Measurements from ENCODE around the gene DENR.
A peak's percentile ranks its signal among the peaks of the same experiment; 100 is the strongest.
"Not testable (repeated sequence)": the region's sequence is repeated elsewhere in the genome, so short reads cannot be mapped to it uniquely, and the experiment has no call there.

Gene DENR, protein sequence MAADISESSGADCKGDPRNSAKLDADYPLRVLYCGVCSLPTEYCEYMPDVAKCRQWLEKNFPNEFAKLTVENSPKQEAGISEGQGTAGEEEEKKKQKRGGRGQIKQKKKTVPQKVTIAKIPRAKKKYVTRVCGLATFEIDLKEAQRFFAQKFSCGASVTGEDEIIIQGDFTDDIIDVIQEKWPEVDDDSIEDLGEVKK

DNA sequence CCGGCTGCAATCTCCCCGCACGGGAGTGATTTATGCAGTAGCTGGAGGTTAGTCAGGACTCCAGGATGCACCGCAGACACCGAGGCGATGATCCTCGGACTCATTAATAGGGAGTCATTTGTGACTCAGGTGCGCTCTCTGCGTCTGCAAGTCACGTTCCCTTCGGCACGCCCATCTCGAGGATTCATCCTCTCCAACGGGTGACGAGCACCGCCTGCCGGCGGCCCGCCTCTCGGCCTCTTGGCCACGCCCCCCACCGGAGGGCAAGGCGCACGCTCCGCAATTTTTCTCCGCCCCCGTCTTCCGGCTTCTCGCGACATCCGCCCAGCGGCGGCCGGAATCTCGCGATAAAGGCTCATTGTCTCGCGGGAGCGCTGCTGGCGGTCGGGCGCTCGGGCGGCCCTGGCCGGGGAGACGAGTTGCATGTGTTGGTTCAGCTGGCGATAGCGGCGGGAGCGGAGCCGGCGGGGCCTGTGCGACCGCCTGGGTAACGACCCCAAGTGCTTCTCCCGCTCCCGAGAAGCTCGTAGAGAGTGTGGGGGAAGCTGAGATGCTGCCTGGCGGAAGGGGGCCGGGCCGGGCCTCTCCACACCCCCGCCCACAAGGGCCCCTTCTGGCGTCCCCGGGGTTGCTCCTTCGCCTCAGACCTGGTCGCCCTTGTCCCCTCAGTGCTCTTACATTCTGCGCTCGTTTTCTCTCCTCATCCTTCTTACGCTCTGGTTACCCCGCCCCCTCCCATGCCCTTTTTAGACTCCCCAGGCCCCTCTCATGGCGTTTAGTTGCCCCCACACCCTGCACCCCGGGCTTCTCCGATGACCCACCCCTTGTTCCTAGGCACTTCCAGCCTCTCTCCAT lies at the start of gene DENR:
Gene DENR (plus strand): TSS at position 361 of the 855 bp plus-strand sequence. CDS start 878 bp downstream, outside the sequence.
- DNase-seq = peak; percentile 99

DNA sequence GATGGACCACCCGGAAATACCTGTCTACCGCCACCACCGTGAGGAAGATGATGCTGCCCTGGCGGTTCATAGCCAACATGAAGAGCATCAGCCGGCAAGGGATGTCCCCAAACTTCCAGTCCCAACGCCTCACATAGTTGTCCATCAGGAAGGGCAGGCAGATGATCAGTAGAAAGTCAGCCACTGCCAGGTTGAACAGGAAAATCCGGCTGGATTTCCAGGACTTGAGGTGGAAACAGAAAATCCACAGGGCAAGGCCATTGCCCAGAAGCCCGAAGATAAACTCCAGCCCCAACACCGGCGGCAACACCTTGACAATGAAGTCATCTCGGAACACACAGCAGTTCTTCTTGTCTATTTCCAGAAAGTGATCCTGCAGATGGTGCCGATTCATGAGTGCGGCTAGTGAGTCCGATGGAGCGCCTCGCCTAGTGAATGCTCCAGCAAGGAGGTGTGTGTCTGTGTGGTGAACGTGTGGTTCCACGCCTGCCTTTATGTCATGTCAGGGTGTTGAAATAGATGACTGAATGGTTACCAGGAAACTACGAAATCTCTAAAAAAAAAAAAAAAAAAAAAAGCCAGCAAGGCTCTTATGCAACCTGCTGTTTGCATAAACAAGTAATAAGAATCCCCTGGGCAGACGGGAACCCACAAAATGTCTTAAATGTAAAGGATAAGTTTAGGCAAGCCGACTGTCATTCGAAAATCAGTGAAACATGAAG lies 49.6 kb upstream of the DENR start, which contains the start of gene HCAR2:
Gene HCAR2 (minus strand): TSS at position 468 of the 722 bp plus-strand sequence. CDS start 74 bp downstream, at position 394.
- not testable (repeated sequence) for DNase-seq

DNA sequence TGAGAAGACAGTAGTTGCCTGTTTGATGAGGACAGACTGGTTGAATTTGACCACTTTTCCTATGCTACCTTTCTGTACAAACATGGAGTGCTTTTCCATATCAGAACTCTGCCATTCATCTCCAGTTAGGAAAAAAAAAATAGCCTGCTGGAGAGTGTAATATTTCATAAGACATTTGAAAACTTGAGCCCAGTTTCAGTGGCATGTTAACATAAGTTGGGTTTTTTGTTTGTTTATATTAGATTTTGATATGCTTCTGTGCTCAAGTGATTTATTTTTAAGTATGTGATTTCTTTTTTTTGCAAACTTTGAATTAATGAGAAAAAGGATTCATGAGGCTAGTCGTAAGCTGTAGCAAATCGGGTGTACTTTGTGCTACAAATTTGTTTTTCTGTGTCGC lies 48.8 kb upstream of the DENR start:
- not testable (repeated sequence) for DNase-seq

DNA sequence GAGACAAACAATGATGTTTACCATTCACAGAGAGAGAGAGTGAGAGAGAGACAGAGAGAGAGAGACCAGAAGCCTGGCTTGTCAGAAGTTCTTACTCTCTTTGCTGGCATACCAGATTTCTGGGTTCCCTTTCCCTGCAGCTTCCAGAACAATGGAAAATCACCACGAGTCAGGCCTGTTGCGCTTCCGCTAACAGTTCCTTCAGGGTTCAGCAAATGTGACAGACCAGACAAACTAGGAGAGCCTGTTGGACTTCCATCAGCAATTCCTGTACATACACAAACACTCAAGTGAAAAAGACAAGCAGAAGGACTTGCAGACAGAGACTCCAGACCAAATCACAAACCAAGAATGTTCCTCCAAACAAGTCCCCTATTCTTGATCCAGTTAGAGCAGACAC lies 43.3 kb upstream of the DENR start:
- not testable (repeated sequence) for DNase-seq

DNA sequence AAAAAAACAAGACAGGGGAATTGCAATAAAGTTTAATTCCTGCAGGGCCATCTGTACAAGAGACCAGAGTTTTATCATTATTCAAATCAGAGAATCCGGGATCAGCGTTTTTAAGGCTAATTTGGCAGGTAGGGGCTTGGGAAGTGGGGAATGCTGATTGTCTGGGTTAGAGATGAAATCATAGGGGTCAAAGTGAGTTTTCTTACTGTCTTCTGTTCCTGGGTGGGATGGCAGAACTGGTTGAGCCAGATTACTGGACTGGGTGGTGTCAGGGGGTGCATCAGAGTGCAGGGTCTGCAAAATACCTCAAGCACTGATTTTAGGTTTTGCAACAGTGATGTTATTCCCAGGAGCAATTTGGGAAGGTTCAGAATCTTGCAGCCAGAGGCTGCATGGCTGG lies 42.3 kb upstream of the DENR start:
- DNase-seq = not testable (repeated sequence)

DNA sequence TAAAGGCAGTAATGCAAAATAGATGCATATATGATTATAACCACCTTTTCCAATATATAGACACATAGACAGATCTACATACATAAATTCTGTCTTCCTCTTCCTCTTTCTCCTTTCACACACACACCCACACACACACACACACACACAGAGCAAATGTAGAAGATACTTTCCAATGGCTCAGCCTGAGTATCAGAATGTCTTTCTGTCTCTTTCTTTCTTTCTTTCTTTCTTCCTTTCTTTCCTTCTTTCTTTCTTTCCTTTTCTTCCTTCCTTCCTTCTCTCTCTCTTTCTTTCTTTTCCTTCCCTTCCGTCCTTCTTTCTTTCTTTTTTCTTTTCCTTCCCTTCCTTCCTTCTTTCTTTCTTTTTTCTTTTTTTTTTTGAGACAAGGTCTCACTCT lies 41.4 kb upstream of the DENR start:
- not testable (repeated sequence) for DNase-seq

DNA sequence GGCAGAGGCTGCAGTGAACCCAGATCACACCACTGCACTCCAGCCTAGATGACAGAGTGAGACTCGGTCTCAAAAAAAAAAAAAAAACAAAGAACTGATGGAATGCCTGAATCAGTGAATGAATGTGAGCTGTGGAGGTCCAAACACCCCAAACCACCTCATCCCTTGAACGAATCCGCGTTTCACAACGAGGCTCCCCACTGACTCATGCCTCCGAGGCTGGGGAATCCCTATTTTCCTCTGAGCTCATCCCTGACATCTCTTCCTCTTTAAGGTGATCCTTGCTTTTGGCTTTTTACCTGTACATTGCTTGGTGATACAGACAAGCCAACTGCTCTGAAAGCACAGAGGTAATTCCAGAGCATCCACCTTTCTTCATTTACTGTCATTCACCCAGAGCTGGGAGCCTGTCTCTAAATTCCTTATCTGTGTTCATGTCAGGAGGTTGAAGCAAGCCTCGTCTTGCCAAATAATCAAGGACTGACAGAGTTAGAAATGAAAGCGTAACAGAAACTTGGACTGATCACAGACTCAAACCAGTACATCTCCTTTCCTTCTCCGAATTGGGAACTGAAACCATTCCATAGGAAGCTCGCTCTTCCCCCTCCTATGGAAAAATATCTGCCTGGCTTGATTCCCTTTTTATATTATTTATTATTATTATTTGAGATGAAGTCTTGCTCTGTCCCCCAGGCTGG lies 39.0 kb upstream of the DENR start:
- DNase-seq = not testable (repeated sequence)

DNA sequence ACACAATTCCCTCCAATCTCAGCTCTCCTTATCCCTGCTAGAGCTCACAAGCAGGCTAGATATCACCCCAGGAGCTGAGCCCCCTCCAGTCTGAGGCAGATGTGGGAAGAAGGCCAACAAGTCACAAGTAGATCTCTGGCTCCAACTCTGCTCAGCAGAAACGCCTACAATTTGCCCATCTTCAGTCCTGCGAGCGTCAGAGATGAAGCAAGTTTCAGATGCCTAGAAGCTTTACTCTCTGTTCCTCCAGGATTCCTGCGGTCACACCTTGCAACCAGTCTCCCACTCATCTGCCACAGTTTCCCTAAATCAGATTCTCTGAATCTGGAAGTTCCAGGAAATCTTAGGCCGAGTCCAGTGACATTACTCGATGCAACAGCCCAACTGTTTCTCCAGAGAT lies 37.4 kb upstream of the DENR start:
- DNase-seq = not testable (repeated sequence)

DNA sequence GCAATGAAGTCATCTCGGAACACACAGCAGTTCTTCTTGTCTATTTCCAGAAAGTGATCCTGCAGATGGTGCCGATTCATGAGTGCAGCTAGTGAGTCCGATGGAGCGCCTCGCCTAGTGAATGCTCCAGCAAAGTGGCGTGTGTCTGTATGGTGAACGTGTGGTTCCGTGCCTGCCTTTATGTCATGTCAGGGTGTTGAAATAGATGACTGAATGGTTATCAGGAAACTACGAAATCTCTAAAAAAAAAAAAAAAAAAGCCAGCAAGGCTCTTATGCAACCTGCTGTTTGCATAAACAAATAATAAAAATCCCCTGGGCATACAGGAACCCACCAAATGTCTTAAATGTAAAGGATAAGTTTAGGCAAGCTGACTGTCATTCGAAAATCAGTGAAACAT lies 36.0 kb upstream of the DENR start, which contains the start of gene HCAR3:
Gene HCAR3 (minus strand): TSS at position 154 of the 400 bp plus-strand sequence. CDS start 74 bp downstream, at position 80.
- DNase-seq = not testable (repeated sequence)

DNA sequence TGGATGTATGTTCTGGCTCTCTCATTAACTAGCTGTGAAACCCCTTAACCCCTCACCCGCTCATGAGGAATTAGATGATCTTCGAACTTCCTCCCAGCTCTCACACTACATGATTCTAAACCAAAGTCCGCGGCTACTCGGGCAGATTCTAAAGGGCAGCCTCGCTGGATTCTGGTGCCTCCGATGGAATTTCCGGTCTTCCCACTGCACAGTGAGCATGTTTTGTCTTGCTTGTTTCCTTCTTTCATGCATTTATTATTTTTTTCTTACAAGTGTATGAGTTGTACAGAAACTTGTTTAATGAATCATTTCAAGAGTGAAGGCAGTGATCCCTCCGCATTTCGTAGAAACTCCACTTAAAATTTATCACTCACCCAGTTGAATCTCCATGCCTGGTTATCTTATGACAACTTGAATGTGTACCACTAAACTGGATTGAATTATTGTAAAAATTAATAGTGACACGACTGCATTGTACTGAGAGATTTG lies 31.5 kb upstream of the DENR start:
- no peak for DNase-seq

DNA sequence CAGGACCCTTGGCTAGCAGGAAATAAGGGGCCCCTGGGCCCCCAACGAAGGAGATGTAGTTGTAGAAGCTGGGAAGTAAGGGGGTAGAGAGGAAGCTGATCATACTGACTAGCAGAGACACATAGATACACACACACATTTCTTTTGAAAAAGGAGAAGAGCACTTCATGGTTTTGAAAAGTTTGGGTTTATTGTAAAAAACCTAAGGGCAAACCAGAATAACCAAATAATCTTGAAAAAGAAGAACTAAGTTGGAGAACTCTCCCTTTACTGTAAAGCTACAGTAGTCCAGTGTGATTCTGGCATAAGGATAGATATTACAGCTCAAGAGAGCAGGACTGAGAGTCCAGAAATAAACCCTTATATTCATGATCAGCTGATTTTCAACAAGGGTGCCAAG lies 30.2 kb upstream of the DENR start:
- no peak for DNase-seq

DNA sequence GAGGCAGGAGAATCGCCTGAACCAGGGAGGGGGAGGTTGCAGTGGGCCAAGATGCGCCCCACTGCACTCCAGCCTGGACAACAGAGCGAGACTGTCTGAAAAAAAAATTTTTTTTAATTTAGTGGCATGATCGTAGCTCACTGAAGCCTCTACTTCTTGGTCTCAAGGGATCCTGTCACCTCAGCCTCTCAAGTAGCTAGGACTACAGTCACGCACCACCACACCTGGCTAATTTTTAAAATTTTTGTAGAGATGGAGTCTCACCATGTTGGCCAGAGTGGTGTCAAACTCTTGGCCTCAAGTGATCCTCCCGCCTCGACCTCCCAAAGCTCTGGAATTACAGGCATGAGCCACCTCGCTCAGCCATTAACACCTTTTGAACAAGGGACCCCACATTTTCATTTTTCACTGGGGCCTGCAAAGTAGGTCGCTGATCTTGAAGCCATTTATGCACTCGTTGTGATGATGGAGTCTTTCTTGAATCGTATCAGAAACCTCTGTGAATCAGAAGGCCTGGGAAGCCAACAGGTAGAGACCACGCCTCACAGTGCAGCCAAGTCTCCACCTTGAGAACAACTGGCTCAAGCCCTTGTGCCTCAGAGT lies 27.9 kb upstream of the DENR start:
- DNase-seq = no peak

DNA sequence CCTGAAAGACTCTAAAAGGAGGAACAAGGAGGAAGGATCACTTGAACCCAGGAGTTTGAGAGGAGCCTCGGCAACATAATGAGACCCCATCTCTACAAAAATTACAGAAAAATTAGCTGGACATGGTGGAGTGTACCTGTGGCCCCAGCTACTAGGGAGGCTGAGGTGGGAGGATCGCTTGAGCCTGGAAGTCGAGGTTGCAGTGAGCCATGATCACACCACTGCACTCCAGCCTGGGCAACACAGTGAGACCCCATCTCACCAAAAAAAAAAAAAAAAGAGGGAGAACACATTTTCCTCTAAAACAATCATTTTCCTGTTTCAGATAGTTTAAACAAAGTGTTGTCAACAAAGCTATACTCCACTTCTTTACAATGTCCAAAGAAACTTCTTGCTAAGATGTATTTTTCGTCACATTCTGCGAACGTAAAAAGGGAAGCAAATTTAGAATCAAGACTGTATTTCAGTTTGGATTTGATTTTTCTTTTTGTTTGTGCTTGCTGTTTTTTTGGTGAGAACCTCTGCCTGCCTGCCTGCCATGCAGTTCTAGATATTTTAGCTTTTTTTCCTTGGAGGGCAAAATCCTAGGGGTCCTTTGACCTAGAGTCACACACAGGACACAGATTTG lies 27.1 kb upstream of the DENR start:
- DNase-seq = no peak

DNA sequence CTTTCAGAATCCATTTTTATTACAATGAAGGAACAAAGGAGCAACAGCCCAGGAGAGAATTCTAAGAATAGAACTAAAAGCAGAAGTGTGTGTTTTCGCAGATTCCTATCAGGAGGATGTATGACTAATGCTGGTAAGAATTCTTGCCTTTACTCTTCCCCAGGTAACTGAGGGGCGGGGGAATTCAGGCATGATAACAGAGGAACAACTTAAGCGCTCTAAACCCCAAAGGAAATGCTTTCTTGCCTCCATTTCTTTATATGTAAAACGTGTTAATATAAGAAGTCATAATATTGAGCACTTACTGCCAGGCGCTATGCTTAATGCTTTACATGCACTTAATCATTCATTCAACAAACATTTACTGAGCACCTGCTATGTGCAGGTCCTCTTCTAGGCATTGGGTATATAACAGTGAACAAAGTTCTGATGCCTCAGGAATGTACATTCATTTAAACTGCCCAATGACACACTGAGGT lies 26.5 kb upstream of the DENR start:
- DNase-seq = no peak

DNA sequence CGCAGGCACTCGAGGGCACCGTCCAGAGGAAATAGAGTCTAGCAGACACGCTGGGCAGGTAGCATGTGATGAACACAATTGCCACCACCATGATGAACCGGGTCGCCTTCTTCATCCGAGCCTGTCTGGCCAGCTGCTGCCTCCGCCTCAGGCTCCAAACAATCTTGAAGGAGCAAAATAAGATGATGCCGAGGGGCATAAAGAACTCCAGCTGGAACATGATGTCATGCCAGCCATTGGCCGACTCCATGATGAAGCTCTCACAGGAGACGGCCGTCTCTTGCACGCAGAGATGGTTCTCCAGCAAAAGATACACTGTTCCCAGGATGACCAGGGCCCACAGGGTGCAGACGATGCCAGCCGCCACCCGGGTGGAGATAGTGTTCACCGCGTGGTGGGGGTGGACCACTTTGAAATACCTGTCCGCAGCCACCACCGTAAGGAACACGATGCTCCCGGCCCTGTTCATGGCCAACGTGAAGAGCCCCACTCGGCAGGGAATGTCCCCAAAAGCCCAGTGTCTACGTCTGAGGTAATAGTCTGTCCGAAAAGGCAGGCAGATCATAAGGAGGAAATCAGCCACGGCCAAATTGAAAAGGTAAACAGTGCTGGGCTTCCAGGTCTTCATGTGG lies 22.9 kb upstream of the DENR start:
- DNase-seq = no peak

DNA sequence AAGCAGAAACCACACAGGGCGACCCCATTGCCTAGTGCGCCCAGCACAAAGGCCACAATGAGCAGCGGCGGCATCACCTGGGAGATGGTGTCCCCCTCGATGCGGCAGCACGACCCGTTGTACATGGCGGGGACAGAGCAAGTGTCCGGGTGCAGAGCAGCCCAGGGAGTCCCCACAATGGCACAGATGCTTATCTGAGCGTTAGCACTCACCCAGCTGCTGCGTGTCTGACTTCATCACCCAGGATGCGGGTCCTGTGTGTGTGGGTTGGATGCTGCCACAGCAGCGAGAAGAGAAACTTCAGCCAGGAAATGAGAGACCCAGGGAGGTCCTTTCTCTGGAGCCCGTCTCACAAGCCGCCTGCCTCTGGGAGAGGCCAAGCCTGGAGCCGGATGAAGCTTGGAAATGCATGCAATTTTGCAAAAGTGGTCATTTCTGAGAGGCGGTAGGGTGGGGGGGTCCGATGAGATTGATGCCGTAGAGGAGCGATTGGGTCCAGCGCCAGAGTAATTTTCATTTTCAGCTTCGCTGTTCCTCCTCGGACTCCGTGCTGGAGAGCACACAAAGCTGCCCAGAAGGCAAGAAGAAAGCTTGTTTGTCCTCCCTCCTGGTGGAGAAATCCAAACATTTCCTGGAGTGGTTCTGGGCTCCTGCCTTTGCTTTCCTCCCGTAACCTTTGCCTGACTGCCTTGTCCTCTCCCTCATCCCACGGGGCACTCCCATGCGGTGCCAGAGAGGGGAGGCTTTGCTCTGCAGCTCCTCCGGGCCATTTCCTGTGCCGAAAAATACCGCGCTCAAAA lies 22.2 kb upstream of the DENR start, which contains the start of gene HCAR1:
Gene HCAR1 (minus strand): TSS at position 630 of the 800 bp plus-strand sequence. CDS start 505 bp downstream, at position 125.
- no peak for DNase-seq

DNA sequence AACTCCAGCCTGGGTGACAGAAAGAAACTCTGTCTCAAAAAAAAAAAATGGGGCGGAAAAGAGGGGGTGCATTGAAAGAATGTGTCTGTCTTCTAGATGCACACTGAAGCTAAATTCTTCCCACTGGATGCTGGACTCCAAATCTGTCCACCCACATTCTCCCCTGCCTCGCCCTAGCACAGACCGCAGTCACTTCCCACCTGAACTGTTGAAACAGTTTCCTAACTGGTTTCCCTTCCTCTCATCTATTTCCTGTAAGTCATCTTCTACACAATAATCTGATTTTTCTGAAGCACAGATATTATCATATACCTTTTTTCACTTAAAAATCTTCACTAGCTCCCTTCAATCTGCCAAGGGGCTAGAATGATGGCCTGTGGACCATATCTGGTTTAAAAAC lies 20.5 kb upstream of the DENR start:
- DNase-seq = no peak

DNA sequence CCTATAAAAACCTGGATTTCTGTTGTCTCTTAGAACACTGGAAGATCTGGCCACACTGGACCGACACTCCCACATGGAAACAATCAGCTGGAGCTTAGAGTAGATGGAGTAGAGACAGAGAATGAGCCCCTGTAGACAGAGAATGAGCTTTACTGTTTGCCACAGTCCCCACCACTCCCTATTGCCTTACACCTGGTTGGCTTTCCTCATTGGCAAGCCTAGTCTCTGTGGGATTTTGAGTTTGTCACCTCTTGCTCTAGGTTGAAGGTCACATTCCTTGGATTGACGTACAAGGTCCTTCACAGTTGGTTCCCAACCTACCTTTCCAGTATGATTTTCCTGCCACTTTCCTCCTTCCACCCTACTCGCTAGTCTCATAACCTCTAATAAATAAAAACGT lies 20.0 kb upstream of the DENR start:
- no peak for DNase-seq

DNA sequence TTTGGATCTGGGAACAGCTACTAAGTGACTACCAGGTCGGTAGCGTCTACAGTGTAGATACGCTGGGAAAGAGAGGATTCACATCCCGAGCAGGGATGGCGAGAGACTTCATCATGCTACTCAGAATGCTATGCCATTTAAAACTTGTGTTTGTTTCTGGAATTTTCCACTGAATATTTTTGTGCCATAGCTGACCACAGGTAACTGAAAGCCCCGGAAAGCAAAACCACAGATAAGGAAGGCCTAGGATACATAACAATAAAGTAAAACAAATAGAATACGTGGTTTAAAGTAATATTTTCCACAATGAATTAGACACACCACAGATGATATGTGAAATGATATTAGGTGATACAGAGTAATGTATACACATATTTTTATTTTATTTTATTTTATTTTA lies 14.1 kb upstream of the DENR start:
- no peak for DNase-seq

DNA sequence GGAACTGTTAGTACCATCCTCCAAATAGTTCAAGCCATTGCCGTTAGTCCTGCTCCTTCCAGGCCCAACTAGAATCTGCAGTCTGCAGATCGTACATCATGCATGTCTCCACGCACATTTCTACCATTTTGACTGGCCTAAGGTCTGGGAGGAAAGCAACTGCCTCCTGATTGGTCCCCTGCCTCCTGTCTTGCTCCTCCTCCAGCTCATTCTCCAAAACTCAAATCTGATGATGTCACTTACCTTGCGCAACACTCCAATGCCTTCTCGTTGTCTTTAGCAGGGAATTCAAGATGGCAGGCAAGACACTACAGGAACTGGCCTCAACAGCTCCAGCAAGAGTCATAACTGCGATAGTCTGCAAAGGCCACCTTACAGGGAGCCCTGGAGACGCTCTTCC lies 12.3 kb upstream of the DENR start:
- DNase-seq = no peak

All from activated CD4-positive, alpha-beta T cell treated with anti-CD3 and anti-CD28 coated beads for 1 hour (primary cell).